ENCODE measurements around the gene PCDHA7. TPM values are rescaled to one million over a fixed set of nuclear protein-coding genes. Genes with fewer than 3 reads are reported as not detected.
"Not testable (repeated sequence)": the region's sequence is repeated elsewhere in the genome, so short reads cannot be mapped to it uniquely, and the experiment has no call there.

Gene PCDHA7
- total RNA-seq, 1 experiment from 2014 or later, result 2.7 TPM

- Mint-ChIP-seq H3K4me3 (peak within 1 kb of the TSS; percentile 74), H3K4me1 (peaks cover 4% of the 10 kb centered on the region; the same call in 1 of the 2 replicates), H3K36me3 (peaks cover 14% of the 10 kb centered on the region), H3K9me3 (0 out of 2 replicates have a peak, but pooled peaks cover 3% of the 10 kb centered on the region), H3K27me3 (ENCODE audit: low read depth) (no peaks in the 10 kb centered on the region), H3K27ac (no peak within 1 kb of the TSS)
- TF ChIP-seq ZMAT4 (CRISPR knock-in tag; IDR thresholded peaks at IDR 0.05) (no peak), NFATC4 (CRISPR knock-in tag; IDR thresholded peaks at IDR 0.05) (no peak), ZNF232 (CRISPR knock-in tag; IDR thresholded peaks at IDR 0.05) (no peak), ATF1 (CRISPR knock-in tag; IDR thresholded peaks at IDR 0.05) (no peak), CREM (CRISPR knock-in tag; IDR thresholded peaks at IDR 0.05) (no peak), PRDM15 (CRISPR knock-in tag; IDR thresholded peaks at IDR 0.05) (peak; percentile 73)
- ChIA-PET CTCF (interaction anchor here (0.6 to 3.6 kb wide), 13 partner anchors 10 to 299 kb away, joined by 3 to 32 read pairs (median 4); partner anchors contain the start of genes PCDHA1, PCDHA10, PCDHA2 and PCDHA4), POLR2A (no interaction called here)
- DNase-seq (ENCODE audit: low spot score), result no peak
- ATAC-seq, result peak; percentile 24; the same call in 1 of the 2 replicates
Observed at GRCh38 chr5:140827704-140828361, 6.2 kb upstream of the PCDHA7 start, which contains the start of gene PCDHA6. PCDHA6 (plus strand) TSS chr5:140827960; CDS start chr5:140828092, 132 bp downstream.

- no peak for DNase-seq (ENCODE audit: low spot score)
Observed at GRCh38 chr5:140828362-140828737, 5.7 kb upstream of the PCDHA7 start.

GRCh38 chr5:140829511-140830501 is 4.3 kb upstream of the PCDHA7 start:
- H3K27ac Mint-ChIP-seq; ATAC-seq; POLR2A ChIA-PET; H3K4me1 Mint-ChIP-seq; H3K4me3 Mint-ChIP-seq; DNase-seq (ENCODE audit: low spot score); H3K27me3 Mint-ChIP-seq (ENCODE audit: low read depth); H3K9me3 Mint-ChIP-seq: not testable (repeated sequence)
- CTCF ChIA-PET, result interaction anchor here (1.1 to 3.6 kb wide), 3 partner anchors 12 to 44 kb away, joined by 3 to 24 read pairs (median 15); partner anchors contain the start of genes PCDHA1, PCDHA4 and PCDHA8
- peaks cover 21% of the 10 kb centered on the region for H3K36me3 Mint-ChIP-seq

More at GRCh38 chr5:140828362-140828737, 5.7 kb upstream of the PCDHA7 start:
- Mint-ChIP-seq H3K27me3 (ENCODE audit: low read depth) (no peaks in the 10 kb centered on the region), H3K36me3 (peaks cover 14% of the 10 kb centered on the region), H3K9me3 (0 out of 2 replicates have a peak, but pooled peaks cover 3% of the 10 kb centered on the region), H3K4me3 (peak overlapping the region; percentile 74), H3K27ac (no peak overlapping the region), H3K4me1 (peaks cover 4% of the 10 kb centered on the region; the same call in 1 of the 2 replicates)
- TF ChIP-seq CDX4 (CRISPR knock-in tag; IDR thresholded peaks at IDR 0.05; ENCODE audit: borderline replicate concordance), result no peak
- no peak for TF ChIP-seq FOXJ3 (CRISPR knock-in tag; IDR thresholded peaks at IDR 0.05; ENCODE audit: borderline replicate concordance)
- TF ChIP-seq RELA (CRISPR knock-in tag; IDR thresholded peaks at IDR 0.05; ENCODE audit: borderline replicate concordance), result no peak
- no peak for TF ChIP-seq HMGA2 (CRISPR knock-in tag; IDR thresholded peaks at IDR 0.05)
- TF ChIP-seq MLX (CRISPR knock-in tag; IDR thresholded peaks at IDR 0.05), result no peak
- no peak for TF ChIP-seq SP1 (CRISPR knock-in tag; conservative IDR thresholded peaks at IDR 0.05)
- no peak for TF ChIP-seq FOXP4 (CRISPR knock-in tag; IDR thresholded peaks at IDR 0.05)
- no peak for TF ChIP-seq OVOL2 (CRISPR knock-in tag; IDR thresholded peaks at IDR 0.05; ENCODE audit: borderline replicate concordance)
- no peak for TF ChIP-seq RORB (CRISPR knock-in tag; IDR thresholded peaks at IDR 0.05)
- no peak for TF ChIP-seq TEAD1 (CRISPR knock-in tag; IDR thresholded peaks at IDR 0.05)
- TF ChIP-seq SOX15 (CRISPR knock-in tag; IDR thresholded peaks at IDR 0.05), result no peak
- TF ChIP-seq IRF1 (CRISPR knock-in tag; IDR thresholded peaks at IDR 0.05), result no peak
- peak; percentile 77 for ATAC-seq
- ChIA-PET CTCF (interaction anchor here (0.6 to 3.6 kb wide), 12 partner anchors 13 to 299 kb away, joined by 3 to 32 read pairs (median 4); partner anchors contain the start of genes PCDHA1, PCDHA10, PCDHA2 and PCDHA4), POLR2A (no interaction called here)

Measured in WTC11 (cell line).